Adrenal gland (tissue), 5 donors: ENCODE measurements around the gene SMAD9.

Experiments
- CTCF ChIP-seq, 6 experiments: fragments of 450-650 bp in 4 of 6; fragments of 200-600 bp in 2 of 6; sonication (generic) in 1 of 6; IDR thresholded peaks; 1 replicate in 5 of 6; 2 replicates in 1 of 6; pipeline versions ENCODE4 v1.5.1 to v1.8.0; 2016 to 2021; ENCODE audit warnings: antibody characterized with exemption in 6 of 6, mild to moderate bottlenecking in 2 of 6, moderate library complexity in 1 of 6
- POLR2A ChIP-seq, 2 donors: fragments of 450-650 bp; IDR thresholded peaks; one replicate each; pipeline ENCODE4 v1.6.1; 2017; ENCODE audit warnings: antibody characterized with exemption in 2 of 2, mild to moderate bottlenecking in 2 of 2, moderate library complexity in 1 of 2
- donor health status: DM: no; HTN: no; CAD: no.

GRCh38 chr13:36945078-36945477 lies 25.0 kb upstream of the SMAD9 start:
- TF ChIP-seq CTCF (IDR thresholded peaks at IDR 0.05) (no peak), POLR2A (IDR thresholded peaks at IDR 0.05) (no peak)
